ENCODE measurements around the gene SPP2.

- no peak for TF ChIP-seq CTCF (IDR thresholded peaks at IDR 0.05 in 4 of 5, conservative IDR thresholded peaks at IDR 0.05 in 1 of 5)
- TF ChIP-seq POLR2A (IDR thresholded peaks at IDR 0.05), result no peak
Observed at GRCh38 chr2:234076451-234076850, 25.9 kb downstream of the SPP2 start.
